Endothelial cell of umbilical vein (primary cell): ENCODE measurements around the gene LCNL1. TPM values are rescaled to one million over a fixed set of nuclear protein-coding genes. Genes with fewer than 3 reads are reported as not detected.

Source experiments
- BruUV-seq: library from RNA; stranded (reverse); fragments of 400-500 nt; replicated peaks from 2 replicates; lab custom pipeline; 2021; lab: Mats Ljungman, UMichigan
- CTCF ChIA-PET: fragments of 300-600, 350-600 bp; sonication (Branson Sonifier 250); formaldehyde crosslinking; loops from one replicate; lab custom pipeline; 2021; ENCODE audit warnings: antibody characterized with exemption, inconsistent platforms; lab: Charles Lee
- POLR2A ChIA-PET: fragments of 300-600, 350-600 bp; sonication (Branson Sonifier 250); formaldehyde crosslinking; loops from one replicate; lab custom pipeline; 2021; ENCODE audit warnings: antibody characterized with exemption, inconsistent platforms; lab: Charles Lee
- DNase-seq: peaks from one replicate; pipeline ENCODE4 v3.0.0-alpha.2; 2011; ENCODE audit warnings: low read depth, low spot score
- FAIRE-seq: peaks from 2 replicates; lab custom pipeline; 2011; peaks lifted over from hg19 to GRCh38; lab: Jason Lieb, UNC
- H2AFZ ChIP-seq: 2 replicates; pipeline ENCODE4 v1.6.0; 2012; ENCODE audit warnings: low read depth, low read length, control low read depth, inconsistent platforms
- H3K27ac ChIP-seq: 2 replicates; pipeline ENCODE4 v1.5.1; 2011; ENCODE audit warnings: low read depth, mild to moderate bottlenecking, control low read depth, low read length, moderate library complexity; ENCODE audit not compliant: insufficient read depth
- H3K27me3 ChIP-seq, 2 experiments: 2 replicates each; pipeline versions ENCODE4 v1.6.0 to v1.6.1; 2011; ENCODE audit warnings: low read length in 2 of 2, mixed read lengths in 1 of 2; ENCODE audit not compliant: control insufficient read depth in 2 of 2, insufficient read depth in 2 of 2
- H3K36me3 ChIP-seq, 2 experiments: 2 replicates in 1 of 2; 3 replicates in 1 of 2; pipeline ENCODE4 v1.5.1; 2011; ENCODE audit warnings: low read length in 2 of 2, mild to moderate bottlenecking in 1 of 2, moderate library complexity in 1 of 2; ENCODE audit not compliant: control insufficient read depth in 2 of 2, insufficient read depth in 2 of 2; ENCODE audit errors: extremely low read depth in 1 of 2
- H3K4me1 ChIP-seq: 3 replicates; pipeline ENCODE4 v1.5.1; 2011; ENCODE audit warnings: mild to moderate bottlenecking, low read length; ENCODE audit not compliant: control insufficient read depth, insufficient read depth; ENCODE audit errors: extremely low read depth
- H3K4me2 ChIP-seq: 2 replicates; pipeline ENCODE4 v1.6.1; 2011; ENCODE audit warnings: low read length, control low read depth, mixed read lengths; ENCODE audit not compliant: insufficient read depth
- H3K4me3 ChIP-seq, 3 experiments: fragments of 200-600 bp in 1 of 3; sonication (generic), shearing (Covaris generic) in 1 of 3; replicated peaks in 1 of 3; 2 replicates each; pipeline ENCODE4 v1.5.1; 2011 to 2016; ENCODE audit warnings: control low read depth in 3 of 3, low read length in 3 of 3, mild to moderate bottlenecking in 2 of 3, inconsistent platforms in 1 of 3, low read depth in 1 of 3, moderate library complexity in 1 of 3; ENCODE audit not compliant: insufficient read depth in 1 of 3
- H3K79me2 ChIP-seq: 2 replicates; pipeline ENCODE4 v1.6.0; 2012; ENCODE audit warnings: low read length, inconsistent platforms; ENCODE audit not compliant: control insufficient read depth, insufficient read depth
- H3K9ac ChIP-seq: replicated peaks from 2 replicates; pipeline ENCODE3; 2011; ENCODE audit warnings: low read length, control low read depth; ENCODE audit not compliant: insufficient read depth; ENCODE audit errors: extremely low read depth
- H3K9me1 ChIP-seq: replicated peaks from 3 replicates; pipeline ENCODE4 v1.6.0; 2011; ENCODE audit warnings: mild to moderate bottlenecking, low read length; ENCODE audit not compliant: control insufficient read depth, insufficient read depth; ENCODE audit errors: extremely low read depth
- H3K9me3 ChIP-seq: replicated peaks from 2 replicates; pipeline ENCODE4 v1.5.1; 2012; ENCODE audit warnings: low read length, inconsistent platforms; ENCODE audit not compliant: control insufficient read depth, insufficient read depth
- H4K20me1 ChIP-seq: replicated peaks from 2 replicates; pipeline ENCODE3; 2011; ENCODE audit warnings: mild to moderate bottlenecking, low read length; ENCODE audit not compliant: control insufficient read depth, insufficient read depth; ENCODE audit errors: extremely low read depth
- EZH2 ChIP-seq: IDR thresholded peaks from 2 replicates; pipeline ENCODE4 v1.6.1; 2012; ENCODE audit warnings: borderline replicate concordance, low read depth, mild to moderate bottlenecking, moderate library complexity, low read length, inconsistent platforms; ENCODE audit not compliant: severe bottlenecking
- FOS ChIP-seq: IDR thresholded peaks from 2 replicates; pipeline ENCODE4 v1.6.1; 2011; ENCODE audit warnings: mild to moderate bottlenecking, low read length, moderate library complexity, borderline replicate concordance; ENCODE audit not compliant: insufficient read depth
- GATA2 ChIP-seq: IDR thresholded peaks from 2 replicates; pipeline ENCODE4 v1.7.0; 2011; ENCODE audit warnings: low read depth, mild to moderate bottlenecking, moderate library complexity, mixed read lengths, low read length; ENCODE audit not compliant: insufficient read length, insufficient read depth
- JUN ChIP-seq: IDR thresholded peaks from 2 replicates; pipeline ENCODE4 v1.6.1; 2011; ENCODE audit warnings: borderline replicate concordance, low read depth; ENCODE audit not compliant: insufficient read length, insufficient read depth
- MYC ChIP-seq: IDR thresholded peaks from one replicate; pipeline ENCODE4 v1.6.1; 2011; ENCODE audit warnings: mild to moderate bottlenecking, low read depth, low read length
- POLR2A ChIP-seq: IDR thresholded peaks from 2 replicates; pipeline ENCODE4 v1.6.1; 2012; ENCODE audit warnings: low read depth, mild to moderate bottlenecking, control low read depth, low read length
- POLR2AphosphoS5 ChIP-seq: IDR thresholded peaks from 2 replicates; pipeline ENCODE4 v1.6.1; 2012; ENCODE audit warnings: low read depth, mild to moderate bottlenecking, control low read depth, low read length, moderate library complexity; ENCODE audit not compliant: insufficient read depth
- dilution Hi-C: fragments of 300-500 bp; cut with MboI; formaldehyde crosslinking; loops from one replicate; pipeline ENCODE4 v1.15.0; 2019; ENCODE audit warnings: low sequenced_read_pairs; ENCODE audit not compliant: extremely low pct_ligation_motif_present
- intact Hi-C: fragments of 100-400 bp; cut with micrococcal nuclease; formaldehyde crosslinking; loops from one replicate; pipeline ENCODE4 v1.10.0; 2022
- polyA plus RNA-seq, 4 experiments: library from polyadenylated mRNA; depleted of rRNA in 3 of 4; stranded (reverse) in 3 of 4; unstranded in 1 of 4; fragments of >200 nt; gene quantifications; 2 replicates each; pipeline versions ENCODE4 v1.2.1 to v1.2.3, GENCODE V29; 2011 to 2012; ENCODE audit warnings: missing spikeins in 1 of 4
- total RNA-seq: library from RNA; stranded (reverse); gene quantifications from 2 replicates; pipeline ENCODE4 v1.2.3, GENCODE V29; 2021
- TF ChIP-seq, protein P1 (sequence below): IDR thresholded peaks from 2 replicates; pipeline ENCODE4 v1.6.1; 2011; ENCODE audit not compliant: insufficient read depth, insufficient read length
- TF ChIP-seq, protein P2 (sequence below), 2 donors: IDR thresholded peaks; 1 replicate in 1 of 2; 2 replicates in 1 of 2; pipeline ENCODE4 v1.5.1; 2011; ENCODE audit warnings: low read length in 2 of 2, mild to moderate bottlenecking in 2 of 2, moderate library complexity in 2 of 2, control low read depth in 1 of 2, inconsistent platforms in 1 of 2, low read depth in 1 of 2; ENCODE audit not compliant: insufficient read depth in 1 of 2; ENCODE audit errors: extremely low read depth in 1 of 2

The LCNL1 gene
- total and polyA plus RNA-seq, 2 donors (not counting 3 experiments of a cell fraction or from before 2014, with no cell fraction given), result not detected

DNA sequence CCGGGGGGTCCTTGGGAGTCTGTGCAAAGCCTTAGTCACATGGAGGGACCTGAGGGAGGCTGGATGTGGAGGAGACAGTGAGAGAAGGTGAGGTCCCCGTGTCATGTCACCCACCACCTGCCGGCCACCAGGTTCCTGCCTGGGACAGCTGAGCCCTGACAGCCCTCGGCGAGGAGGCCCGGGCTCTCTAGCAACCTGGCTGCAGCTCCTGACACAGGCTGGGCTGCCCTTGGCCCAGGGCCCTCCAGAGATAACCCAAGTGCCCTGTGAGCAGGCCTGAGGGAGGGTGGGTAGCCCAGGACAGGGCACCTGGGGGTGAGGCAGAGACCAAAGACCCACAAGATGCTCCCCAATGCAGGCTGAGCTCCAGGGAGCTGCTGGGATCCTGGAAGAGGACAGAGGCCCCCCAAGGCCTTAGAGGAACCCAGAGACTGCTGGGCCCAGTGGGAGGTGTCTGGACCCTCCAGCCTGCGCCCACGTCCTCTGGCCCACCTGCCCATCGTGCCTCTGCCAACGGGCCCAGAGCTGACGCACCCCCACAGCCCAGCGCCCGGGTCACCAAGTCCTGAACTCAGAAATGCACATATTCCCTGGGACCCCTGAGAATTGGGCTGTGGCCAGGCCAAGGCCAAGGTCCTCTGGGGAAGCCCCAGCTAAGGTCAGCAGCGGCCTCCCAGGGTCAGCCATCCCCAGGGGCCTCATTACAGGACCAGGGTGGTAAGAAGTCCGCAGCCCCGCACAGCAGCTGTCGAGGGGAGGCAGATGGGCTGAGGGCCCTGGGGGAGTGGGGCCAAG lies 14.3 kb upstream of the LCNL1 start:
- H3K36me3 ChIP-seq, result no peaks in the 10 kb centered on the region
- no peaks in the 10 kb centered on the region for H4K20me1 ChIP-seq
- FAIRE-seq (no peak), DNase-seq (no peak)
- H3K9me1 ChIP-seq, result no peaks in the 10 kb centered on the region
- ChIA-PET CTCF (interaction anchor here (1.7 kb wide), 1 partner anchor 66 kb away, joined by 5 read pairs; no protein-coding TSS in a partner anchor), POLR2A (no interaction called here)
- no peak overlapping the region for H3K9ac ChIP-seq
- no peak for TF ChIP-seq FOS
- TF ChIP-seq, protein P1, sequence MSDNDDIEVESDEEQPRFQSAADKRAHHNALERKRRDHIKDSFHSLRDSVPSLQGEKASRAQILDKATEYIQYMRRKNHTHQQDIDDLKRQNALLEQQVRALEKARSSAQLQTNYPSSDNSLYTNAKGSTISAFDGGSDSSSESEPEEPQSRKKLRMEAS, result no peak
- no peak for TF ChIP-seq POLR2AphosphoS5
- no peak for TF ChIP-seq MYC
- no peak for TF ChIP-seq EZH2
- no peak for TF ChIP-seq JUN
- TF ChIP-seq POLR2A, result no peak
- no peak for TF ChIP-seq GATA2
- TF ChIP-seq, protein P2, sequence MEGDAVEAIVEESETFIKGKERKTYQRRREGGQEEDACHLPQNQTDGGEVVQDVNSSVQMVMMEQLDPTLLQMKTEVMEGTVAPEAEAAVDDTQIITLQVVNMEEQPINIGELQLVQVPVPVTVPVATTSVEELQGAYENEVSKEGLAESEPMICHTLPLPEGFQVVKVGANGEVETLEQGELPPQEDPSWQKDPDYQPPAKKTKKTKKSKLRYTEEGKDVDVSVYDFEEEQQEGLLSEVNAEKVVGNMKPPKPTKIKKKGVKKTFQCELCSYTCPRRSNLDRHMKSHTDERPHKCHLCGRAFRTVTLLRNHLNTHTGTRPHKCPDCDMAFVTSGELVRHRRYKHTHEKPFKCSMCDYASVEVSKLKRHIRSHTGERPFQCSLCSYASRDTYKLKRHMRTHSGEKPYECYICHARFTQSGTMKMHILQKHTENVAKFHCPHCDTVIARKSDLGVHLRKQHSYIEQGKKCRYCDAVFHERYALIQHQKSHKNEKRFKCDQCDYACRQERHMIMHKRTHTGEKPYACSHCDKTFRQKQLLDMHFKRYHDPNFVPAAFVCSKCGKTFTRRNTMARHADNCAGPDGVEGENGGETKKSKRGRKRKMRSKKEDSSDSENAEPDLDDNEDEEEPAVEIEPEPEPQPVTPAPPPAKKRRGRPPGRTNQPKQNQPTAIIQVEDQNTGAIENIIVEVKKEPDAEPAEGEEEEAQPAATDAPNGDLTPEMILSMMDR (IDR thresholded peaks at IDR 0.05; ENCODE audit: extremely low read depth in 1 of 2, insufficient read depth in 1 of 2, low read depth in 1 of 2, low read length in 2 of 2), result no peak
- intact Hi-C loops, result no loop called here
- no peak overlapping the region for H3K4me3 ChIP-seq
- H3K27ac ChIP-seq, result no peak overlapping the region
- no peaks in the 10 kb centered on the region for H3K4me1 ChIP-seq
- dilution Hi-C loops, result no loop called here
- no peak overlapping the region for H3K4me2 ChIP-seq
- BruUV-seq, result no TSS peak
- H2AFZ ChIP-seq, result no peak overlapping the region
- no peaks in the 10 kb centered on the region for H3K79me2 ChIP-seq
- no peaks in the 10 kb centered on the region for H3K9me3 ChIP-seq
- H3K27me3 ChIP-seq, result no peaks in the 10 kb centered on the region
